Glomerular visceral epithelial cell (primary cell): ENCODE results near the gene DNLZ.

ENCODE experiments used
- DNase-seq: peaks from one replicate; pipeline ENCODE4 v3.0.0-alpha.2; 2016; ENCODE audit errors: extremely low spot score

DNLZ gene

DNA sequence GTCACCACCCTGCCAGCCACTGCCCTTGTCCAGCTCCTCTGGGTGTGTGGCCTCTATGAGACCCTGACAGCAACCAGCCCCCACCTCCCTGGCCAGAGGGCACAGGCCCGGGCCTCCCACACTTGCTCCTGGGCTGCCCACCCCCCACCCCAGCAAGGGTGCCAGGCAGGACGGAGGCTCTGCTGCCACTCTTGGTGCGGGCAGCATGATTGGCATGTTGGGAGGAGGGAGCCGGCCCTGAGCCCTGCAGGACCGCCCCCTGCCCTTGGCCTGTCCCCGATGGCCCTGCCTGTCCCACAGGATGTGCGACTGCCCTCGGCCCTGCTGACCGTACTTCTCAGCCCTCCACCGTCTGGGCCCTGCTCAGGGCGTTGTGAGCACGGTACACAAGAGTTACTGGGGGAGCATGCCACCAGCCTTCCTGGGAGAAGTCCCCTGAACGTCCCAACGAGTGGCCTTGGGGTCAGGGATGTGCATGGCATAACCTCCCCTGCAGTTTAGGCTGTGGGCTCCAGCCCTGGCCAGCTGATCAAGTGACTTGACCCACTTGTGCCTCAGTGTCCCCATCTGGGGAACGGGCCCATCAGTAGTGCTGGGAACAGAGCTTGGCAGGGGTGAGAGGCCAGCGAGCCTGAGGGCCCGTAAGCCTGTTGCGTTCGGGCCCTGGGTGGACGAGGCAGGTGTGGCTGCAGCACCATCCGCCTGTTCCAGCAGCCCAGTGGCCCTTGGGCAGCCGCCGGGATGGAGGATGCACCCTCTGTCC is 20.2 kb downstream of the DNLZ start:
- DNase-seq, result no peak

DNA sequence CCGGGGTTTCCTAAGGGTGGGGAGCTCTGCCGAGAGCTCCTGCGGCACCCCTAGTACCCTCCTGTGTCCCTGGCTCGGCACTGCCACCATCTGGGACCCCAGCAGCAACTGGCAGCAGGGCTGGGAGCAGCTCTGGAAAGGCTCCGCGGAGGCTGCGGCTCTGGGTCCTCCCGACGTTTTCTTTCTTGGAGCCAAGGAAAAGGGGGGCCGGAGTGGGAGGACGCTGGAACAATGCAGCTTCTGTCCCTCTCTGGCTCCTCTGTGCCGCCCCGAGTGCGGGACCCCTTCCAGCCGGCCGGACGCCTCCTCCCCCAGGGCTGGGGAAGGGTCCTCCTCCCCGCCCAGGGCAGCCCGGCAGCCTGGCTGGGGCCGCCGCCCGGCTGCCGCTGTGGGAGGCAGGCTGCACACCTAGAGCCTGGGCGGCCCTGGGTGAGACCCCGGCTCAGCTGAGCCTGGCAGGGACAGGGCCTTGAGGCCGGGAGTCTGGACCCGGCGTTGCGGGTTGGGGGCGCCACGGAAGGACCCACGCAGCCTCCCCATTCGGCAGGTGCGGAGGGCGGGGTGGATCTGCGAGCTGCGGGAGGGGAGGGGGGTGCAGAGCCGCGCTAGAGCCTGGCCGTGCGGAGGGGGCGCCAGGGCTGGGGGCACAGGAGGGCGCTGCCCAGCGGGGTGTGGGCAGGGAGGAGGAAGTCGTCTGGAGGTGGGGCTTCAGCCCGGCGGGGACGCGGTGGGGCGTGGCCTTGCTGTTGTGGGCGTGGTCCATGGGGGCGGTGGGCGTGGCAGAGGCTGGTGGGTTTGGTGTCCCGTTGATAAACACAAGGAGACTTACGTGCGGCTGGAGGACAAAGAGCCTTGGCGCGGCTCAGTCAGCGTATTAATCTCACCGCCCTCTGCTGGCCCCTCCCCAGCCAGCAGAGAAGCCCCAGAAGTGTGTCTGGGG is 21.1 kb downstream of the DNLZ start:
- DNase-seq, result peak; percentile 25

- no peak for DNase-seq
Observed at GRCh38 chr9:136341769-136342168, 21.8 kb downstream of the DNLZ start.

DNA sequence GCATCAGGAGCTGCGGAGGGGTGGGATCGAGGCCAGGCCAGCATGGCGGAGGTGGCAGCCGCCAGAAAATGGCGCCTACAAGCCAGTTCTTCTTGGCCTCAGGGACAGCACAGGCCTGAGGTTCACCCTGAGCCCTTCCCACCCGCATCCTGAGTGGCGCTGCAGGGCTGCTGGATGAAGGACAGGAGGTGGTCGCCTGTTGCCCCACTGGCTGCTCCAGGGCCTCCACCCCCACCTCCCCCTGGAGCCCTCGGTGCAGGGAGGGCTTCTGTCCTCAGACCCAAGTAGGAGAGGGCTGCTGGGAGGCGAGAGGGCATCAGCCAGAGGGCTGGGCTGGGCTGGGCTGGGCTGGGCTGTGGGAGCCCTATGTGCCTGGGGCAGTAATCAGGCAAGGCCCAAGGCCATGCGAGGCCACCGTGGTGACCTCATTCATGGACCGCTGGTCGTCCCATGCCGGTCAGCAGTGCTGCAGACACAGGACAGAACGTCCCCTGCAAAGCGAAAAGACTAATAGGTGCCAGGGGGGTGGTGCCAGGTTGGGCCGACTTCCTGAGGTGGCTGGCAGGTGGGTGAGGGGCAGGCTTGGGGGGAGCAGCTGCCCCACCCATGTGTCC is 22.4 kb downstream of the DNLZ start:
- no peak for DNase-seq

DNA sequence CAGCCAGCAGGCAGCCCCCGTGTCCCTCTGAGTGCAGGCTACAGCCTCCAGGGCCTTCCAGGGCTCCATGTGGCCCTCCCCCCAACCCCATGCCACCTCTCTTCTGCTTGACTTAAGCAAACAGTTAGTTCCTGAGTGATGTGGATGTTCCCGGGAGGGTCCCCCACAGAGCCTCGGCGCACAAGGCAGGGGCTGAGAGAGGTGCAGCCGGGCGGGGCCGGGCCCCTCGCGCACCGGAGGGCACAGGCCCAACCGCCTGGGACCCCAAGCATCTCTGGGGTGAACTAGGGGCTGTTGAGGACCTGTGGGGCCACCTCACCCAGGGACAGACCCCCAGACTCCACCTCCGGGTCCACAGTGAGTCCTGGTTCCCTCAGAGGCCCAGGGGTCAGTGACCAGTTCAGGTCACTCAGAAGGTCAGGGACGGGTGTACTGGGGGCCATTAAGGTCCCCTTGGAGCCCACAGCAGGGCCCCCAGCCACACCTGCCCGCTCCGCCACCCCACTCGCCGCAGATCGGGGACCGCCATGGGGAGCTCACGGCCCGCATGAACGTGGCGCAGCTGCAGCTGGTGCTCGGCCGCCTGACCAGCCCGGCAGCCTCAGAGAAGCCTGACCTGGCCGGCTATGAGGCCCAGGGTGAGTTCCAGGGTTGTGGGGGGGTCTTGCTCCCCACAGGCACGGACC is 23.0 kb downstream of the DNLZ start:
- DNase-seq, result no peak

GRCh38 chr9:136339958-136340310 is 23.6 kb downstream of the DNLZ start:
- no peak for DNase-seq

DNA sequence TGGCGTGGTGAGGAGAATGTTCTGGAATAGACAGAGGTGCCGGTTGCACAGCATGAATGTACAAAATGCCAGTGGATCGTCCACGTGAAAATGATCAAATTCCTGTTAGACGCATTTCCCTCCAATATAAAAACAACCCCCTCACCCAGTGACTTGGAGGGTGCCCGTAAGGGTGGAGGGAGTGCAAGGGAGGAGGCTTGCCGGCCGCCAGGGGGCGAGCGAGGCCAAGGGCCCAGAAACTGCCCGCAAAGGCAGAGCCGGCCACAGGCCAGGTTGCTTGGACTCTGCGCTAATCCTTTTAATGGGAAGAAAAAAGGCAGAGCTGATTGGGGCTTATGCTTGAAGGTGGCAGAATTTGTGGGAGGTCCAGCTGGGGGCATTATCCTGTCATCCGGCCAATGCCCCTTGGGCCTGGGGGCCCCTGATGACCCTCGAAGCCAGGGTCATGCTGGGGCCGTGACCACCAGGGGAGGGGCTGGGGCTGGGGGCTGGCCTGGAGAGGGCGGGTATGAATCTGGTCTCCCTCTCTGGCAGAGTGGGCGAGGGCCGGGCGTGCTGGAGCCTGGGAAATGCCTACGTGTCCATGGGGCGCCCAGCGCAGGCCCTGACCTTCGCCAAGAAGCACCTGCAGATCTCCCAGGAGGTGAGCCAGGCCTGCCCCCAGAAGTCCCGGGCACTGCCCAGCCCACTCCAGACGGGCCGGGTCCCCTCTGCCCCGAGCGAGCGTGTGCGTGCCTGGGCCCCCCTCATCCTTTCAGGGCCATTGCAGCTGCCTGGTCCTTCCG is 24.2 kb downstream of the DNLZ start:
- peak; percentile 71 for DNase-seq

DNA sequence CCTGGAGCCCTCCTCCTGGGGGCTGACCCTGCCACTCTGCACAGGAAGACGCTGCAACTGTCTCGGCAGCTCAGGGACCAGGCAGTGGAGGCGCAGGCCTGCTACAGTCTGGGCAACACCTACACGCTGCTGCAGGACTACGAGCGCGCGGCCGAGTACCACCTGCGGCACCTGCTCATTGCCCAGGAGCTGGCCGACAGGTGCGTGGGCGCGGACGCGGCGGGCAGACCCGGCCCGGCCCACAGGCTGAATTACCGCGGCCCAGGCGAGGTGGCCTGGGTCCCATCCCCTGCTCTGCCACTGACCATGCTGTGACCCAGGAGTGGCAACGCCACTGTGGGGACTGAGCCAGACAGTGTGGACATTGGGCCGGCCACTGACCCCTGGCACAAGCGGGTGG is 25.0 kb downstream of the DNLZ start:
- no peak for DNase-seq

GRCh38 chr9:136337416-136338395 is 25.8 kb downstream of the DNLZ start:
- no peak for DNase-seq

- no peak for DNase-seq
Observed at GRCh38 chr9:136336881-136337280, 26.7 kb downstream of the DNLZ start.

GRCh38 chr9:136336156-136336870 is 27.2 kb downstream of the DNLZ start:
- DNase-seq, result no peak

DNA sequence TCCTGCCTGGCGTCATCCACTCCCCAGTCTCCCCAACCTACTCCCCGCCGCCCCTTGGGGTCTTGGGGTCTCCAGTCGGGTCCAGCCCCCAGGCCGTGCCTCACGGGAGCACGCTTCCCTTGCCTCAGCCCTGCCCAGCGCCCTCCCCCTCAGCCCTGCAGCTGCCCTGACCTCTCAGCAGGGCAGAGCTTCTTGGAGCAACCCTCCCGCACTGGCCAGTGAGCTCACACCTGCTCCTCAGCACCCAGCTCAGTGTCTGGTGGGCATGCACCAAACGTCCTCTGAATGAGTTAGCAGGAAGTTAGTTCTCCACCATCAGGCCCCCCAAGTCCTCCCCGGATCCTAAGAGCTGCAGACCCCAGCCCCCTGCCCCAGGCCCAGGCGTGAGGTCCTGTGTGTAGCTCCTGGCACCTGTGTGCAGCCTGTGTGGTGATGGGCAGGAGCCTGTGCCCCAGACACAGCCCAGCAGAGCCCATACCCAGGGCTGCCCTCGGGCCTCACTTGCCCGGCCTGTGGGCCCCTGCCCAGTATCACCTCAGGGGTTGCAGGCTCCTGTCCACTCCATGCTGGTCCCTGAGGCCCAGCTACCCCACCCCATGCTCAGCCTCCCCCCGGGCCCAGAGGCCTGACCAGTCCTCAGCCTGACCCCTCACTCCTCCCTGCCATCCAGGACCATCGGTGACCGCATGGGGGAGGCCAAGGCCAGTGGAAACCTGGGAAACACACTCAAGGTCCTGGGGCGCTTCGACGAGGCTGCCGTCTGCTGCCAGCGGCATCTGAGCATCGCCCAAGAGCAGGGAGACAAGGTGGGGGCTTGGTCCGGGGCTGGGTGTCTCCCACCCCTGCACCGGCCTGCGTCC is 28.0 kb downstream of the DNLZ start:
- no peak for DNase-seq

DNA sequence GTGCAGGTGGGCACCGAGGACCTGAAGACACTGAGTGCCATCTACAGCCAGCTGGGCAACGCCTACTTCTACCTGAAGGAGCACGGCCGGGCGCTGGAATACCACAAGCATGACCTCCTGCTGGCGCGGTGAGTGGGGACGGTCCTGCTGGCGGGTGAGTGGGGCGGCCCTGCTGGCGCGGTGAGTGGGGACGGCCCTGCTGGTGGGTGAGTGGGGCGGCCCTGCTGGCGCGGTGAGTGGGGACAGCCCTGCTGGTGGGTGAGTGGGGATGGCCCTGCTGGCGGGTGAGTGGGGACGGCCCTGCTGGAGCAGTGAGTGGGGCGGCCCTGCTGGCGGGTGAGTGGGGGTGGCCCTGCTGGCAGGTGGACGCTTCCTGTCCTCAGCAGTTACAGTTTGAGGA is 29.0 kb downstream of the DNLZ start:
- no peak for DNase-seq

DNA sequence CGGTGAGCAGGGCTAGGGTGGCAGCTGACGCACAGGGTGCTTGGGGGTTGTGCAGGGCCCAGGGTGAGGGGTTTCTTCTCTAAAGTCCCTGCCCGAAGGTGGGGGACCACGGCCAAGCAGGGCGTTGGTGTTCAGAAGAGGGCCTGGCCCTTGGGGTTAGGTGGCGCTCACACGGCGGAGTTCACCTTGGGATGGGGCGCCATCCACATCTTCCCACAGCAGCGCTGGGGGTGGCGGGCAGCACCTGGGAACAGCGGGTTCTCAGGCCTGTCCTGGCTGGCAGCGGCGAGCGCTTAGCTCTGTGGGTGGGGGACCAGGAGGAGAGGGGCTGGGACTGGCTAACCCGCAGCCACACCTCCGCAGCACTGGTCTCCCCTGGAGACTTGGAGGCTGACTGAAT is 30.1 kb downstream of the DNLZ start:
- DNase-seq, result no peak

DNA sequence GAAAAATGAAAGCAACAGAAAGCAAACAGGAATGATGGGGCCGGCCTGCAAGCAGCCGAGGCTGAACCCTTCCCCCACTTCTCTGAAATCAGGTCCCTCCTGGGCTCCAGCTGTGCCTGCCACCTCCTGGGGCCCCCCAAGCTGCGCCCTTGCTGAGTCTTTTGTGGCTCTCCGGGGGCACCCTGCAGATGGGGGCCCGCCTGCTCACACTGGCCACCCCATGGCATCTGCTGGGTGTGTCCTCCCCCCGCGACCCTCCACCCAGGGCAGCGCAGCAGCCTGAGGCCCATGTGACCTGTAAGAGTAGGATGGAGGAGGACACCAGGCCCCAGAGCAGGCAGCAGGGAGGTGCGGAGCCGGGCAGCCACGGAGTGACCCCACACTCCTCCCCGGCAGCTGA is 30.5 kb downstream of the DNLZ start:
- DNase-seq, result no peak

GRCh38 chr9:136332482-136332983 is 31.0 kb downstream of the DNLZ start:
- DNase-seq, result no peak

DNA sequence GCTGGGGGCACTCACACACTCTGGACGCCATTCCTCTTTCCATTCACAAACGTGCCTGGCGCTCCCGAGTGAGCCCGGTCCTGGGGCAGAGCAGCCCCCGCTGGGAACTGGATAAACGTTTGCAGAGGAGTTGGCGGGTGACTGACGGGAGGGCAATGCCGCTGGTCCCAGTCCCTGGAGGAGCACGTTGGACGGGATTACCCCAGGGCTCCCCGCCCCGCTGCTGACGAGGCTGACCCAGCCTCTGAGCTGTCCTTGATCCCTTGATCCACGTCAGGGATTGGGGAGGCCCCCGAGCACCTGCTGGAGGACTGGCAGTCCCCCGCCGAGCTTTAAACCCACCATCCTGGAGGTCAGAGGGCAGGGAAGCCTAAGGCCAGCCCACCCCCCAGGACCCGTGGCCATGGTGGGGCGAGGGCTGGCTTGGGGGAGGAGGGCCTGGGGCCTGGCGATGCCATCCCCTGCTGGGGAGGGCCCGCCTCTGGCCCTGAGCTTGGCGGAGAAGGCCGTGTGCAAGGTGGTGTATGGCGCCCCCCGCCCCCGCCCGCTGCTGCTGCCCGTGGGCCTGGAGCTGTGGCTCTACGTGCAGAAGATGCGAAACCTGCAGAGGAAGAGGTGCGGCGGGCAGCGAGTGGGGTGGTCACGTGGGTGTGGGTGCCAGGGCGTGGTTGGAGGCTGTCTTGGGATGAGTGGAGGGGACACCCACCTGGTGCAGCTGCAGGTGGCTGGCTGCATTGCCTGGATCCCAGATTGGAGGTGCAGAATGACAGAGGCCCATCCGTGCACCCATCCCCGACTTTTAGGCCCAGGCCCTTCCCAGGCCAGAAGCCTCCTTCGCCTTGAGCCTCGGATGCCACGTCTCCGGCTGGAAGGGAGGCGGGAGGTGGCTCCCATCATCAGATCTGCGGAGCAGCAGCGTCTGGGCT is 31.7 kb downstream of the DNLZ start:
- DNase-seq, result no peak
